Stimulated activated CD4-positive, alpha-beta T cell treated with anti-CD3 and anti-CD28 coated beads, Interleukin-4, amount 100 ng/mL, for 48 hours (primary cell): ENCODE measurements around the gene PHF21A.
"Not testable (repeated sequence)": the region's sequence is repeated elsewhere in the genome, so short reads cannot be mapped to it uniquely, and the experiment has no call there.

ENCODE experiments used
- DNase-seq, 2 donors: peaks; one replicate each; pipeline ENCODE4 v3.0.0-alpha.2; 2020; ENCODE audit warnings: low read depth in 2 of 2

PHF21A gene

DNA sequence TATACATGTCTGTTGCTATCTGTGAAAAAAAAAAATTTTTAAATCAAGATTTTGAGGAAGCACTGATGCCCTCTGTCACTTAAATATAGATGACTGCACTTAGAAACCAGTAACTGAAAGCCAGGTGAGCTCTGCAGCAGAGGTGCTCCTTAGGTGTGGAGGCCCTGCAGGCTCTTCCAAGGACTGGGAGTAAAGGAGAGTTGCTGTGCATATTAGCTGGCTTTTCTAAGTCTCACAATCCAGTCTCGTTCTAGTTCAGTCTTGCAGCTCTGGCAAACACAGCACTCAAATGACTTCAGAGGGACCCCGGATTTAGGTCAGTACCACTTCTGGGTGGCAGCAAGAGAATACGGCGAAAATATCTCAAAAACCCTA, 137.8 kb downstream of the PHF21A start:
- DNase-seq, result no peak

DNA sequence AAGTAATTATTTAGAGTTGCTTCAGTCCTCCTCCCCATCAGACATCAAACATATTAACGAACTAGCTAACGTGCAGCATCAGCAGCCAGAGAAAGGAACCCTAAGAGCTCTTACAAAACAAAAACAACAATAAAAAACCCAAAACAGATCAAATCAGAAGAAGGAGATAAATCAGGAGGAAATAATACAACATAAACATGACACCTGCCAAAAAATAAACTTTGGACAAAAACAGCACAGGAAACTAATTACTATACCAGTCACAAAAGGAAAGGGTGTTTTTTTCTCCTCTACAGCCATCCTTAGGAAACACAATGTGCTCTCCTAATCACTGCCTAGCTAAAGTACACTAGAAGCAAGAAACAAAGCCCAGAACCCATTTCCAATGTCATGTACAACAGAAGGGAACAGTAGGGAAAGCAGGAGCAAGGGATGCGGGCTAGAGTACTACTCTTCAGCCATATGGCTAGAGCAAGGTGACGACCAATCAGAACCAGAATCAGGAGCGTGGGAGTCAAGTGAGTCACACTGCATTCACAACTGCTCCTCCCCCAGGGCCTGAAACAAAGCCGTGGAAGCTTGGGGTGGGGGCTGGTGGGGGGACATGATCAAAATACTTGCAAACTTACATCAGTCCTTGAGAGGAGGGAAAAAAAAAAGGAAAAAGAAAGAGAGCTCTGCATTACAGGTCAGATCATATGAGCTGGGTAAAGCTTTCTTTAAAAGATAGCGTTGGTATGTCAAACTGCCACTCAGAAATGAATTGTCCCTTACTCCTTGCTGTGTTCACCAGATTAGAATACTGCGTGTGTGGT, 138.4 kb downstream of the PHF21A start:
- DNase-seq, result peak; percentile 27 to 33

DNA sequence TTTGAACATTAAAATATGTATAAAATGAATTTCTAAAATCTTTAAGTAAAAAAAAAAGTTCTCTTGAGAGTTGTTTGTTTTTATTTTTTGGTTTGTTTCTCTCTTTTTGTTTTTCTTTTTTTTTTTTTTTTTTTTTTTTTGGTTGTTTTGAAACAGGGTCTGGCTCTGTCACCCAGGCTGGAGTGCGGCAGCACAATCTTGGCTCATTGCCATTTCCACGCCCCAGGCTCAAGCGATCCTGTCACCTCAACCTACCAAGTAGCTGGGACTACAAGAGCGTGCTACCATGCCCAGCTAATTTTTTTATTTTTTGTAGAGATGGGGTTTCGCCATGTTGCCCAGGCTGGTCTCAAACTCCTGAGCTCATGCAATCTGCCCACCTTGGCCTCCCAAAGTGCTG, 139.4 kb downstream of the PHF21A start:
- DNase-seq, result not testable (repeated sequence)

DNA sequence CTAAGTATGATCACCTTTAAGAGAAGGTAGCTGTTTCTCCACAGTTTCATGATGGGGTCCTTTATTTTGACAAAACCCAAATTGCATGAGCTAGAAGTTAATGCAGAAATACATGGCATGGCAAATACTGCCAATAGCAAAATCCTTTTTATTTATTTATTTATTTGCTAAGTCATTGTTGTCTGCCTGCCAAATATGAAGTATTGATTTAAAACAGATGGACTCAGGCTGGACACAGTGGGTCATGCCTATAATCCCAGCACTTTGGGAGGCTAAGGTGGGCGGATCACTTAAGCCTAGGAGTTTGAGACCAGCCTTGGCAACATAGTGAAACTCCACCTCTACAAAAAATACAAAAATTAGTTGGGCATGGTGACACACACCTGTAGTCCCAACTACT, 146.4 kb downstream of the PHF21A start:
- DNase-seq, result no peak

DNA sequence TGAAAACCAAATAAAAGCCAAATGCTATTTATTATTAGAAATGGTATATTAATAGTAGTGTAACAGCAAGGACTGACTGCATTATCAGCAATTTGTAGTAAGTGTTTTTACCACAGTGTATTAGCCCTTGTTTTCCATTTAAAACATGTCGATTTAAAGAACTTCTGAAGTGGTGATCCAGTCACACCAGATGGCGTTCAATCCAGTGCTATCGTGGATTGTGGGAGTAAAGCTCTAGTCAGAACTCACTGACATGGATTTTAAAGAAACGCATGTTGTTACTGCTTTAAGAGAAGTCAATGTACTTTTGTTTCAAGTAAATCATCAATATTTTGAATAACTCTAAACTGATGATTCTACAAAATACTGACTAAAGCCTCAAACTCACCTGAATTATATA, 147.7 kb downstream of the PHF21A start:
- DNase-seq, result no peak

DNA sequence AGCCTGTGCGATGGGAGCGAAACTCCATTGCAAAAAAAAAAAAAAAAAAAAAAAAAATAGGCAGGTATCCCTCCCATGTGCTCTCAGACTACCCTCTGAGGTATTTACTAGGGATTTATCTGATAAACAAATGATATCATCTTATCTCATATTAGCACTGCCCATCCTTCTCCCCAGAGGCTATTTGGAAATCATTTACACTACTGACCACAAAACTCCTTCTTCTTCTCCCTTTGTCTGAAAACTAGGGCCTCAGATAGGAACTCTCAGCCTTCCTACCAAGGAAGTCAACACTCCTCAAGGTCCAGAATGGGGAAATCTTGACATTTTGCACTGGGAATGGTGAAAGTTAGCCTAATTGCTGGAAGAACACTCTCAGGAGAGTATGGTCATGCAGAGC, 152.4 kb downstream of the PHF21A start:
- DNase-seq, result no peak

DNA sequence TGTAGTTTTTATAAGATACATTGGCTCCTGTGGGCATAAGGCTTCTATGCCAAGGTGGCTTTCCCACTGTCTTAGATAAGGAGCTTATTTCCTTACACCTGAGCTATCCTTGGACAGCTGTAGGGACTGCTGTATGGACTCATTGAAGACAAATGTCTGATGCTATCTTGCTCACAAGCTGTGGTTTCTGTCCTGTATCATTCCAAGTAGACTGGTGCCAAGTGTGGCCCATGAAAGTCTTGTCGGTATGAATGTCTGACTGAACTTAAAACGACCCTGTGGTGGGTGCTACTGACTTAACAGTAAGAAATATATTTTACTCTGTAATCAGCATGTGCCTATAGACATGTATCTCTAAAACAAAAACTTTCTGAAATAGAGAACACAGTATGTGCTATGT, 153.7 kb downstream of the PHF21A start:
- no peak for DNase-seq

DNA sequence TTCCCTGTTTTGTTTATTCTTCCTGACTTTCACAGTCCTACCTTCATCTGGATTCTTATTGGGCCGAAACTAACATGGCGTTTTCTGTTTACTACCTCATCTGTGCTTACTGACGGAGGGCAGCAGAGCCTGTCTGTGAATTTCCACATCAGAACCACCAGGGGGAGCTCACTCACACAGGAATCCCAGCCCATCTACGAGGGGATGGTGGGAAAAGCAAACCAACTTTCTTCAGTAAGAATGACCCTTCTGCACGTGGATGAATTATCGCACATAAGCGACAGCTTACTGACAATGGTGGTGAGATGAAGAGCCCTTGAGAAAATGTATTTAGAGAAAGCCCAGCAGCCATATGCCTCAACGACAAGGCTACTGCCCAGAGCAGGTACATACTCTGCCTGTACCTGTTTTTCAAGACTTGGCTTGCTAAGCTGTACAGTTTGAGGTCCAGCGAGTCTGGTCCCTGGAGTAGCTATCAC, 156.3 kb downstream of the PHF21A start:
- peak; percentile 19 to 20 for DNase-seq

DNA sequence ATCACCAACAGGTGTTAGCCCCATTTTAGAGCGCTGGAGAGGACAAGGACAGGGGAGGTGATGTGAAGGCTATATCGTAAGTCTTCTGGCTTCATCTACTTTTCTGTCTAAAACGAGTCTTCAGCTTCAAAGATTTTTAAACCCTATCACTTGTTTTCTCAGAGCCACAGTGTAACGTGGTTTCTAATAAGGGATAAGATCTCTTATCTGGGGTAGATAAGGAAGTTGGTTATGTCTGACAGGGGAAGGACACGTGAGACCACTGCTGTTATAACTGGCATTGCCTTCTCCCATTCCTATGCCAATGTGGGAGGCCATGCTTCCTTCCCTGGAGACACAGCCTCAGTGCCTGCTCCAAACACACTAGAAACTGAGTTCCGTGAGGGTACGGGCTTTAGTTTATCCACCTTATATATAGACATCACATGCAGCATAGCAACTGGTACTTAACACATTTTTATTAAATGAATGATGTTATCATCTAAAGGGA, 159.5 kb downstream of the PHF21A start:
- DNase-seq, result no peak

DNA sequence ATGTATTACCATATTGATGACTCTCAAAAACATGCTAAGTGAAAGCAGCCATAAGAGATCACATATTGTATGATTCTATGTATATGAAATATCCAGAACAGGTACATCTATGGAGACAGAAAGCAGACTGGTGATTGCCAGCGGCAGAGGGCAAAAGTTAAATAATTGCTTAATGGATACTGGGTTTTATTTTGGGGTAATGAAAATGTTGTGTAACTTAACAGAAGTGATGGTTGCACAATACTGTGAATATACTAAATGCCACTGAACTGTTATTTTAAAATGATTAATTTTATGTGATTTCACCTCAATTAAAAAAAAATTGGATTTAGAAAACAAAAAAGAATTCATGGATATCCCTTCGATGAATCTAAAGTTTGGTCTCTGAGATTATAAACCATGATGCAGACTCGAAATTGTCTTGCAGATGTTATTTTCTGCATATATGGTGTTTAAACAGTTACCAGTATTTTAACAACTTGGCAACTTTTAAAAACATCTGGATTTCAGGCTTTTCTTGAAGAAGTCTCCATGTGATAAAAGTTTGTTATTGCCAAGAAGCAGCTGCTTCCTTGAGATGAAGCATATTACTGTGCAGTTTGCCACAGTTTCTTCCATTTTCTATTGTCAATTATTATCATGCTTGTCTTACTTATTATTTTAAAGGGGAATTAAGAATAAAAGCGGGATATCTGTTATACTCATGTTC, 160.7 kb downstream of the PHF21A start:
- no peak for DNase-seq

DNA sequence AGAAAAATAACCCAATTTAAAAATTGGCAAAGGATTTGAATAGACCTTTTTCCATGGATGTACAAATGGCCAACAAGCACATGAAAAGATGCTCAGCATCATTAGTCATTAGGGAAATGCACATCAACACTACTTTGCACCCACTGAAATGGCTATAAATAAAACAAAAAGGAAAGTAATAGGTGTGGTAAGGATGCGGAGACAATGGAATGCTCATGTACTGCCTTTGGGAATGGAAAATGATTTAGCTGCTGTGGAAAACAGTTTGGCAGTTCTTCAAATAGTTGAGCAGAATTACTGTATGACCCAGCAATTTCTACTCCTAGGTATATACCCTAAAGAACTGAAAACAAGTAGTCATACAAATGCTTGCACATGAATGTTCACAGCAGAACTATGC, 161.4 kb downstream of the PHF21A start:
- no peak for DNase-seq

DNA sequence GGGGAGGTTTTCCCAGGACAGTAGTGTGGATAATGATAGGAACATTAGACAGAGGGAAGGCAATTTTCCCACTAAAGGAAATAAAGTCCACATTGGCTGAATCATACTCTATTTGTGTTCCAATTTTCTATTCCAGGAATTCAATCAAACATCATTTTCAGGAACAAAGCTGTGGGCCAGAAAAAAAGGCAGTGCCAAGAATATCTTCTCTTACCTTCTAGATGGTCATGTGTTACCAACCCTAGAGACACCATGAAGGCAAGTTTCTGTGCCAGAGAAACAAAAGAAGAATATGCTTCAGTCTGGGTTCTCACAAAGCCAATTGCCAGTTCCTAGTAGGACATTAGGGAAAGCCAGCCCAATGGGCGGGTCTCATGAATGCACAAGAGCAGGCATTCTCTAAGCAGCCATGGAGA, 171.3 kb downstream of the PHF21A start:
- no peak for DNase-seq

DNA sequence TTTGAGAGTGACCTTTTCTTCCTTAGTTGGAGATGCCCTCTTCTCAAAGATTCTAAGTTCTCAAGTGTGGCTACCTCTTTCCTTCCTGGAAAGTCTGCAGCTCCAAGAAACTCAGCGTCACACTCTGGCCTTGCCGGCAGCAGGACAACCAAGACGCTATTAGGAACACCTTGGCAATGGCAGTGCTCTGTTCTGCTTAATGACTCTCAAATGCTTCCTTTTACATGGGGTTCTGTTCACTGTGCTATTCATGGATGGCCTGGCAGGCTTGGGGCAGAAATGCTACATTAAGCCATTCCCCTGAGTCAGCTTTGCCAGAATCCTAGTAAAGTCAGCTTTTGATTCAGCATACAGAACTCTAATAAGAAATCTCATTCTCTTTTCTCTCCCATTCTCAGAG, 172.9 kb downstream of the PHF21A start:
- no peak for DNase-seq

DNA sequence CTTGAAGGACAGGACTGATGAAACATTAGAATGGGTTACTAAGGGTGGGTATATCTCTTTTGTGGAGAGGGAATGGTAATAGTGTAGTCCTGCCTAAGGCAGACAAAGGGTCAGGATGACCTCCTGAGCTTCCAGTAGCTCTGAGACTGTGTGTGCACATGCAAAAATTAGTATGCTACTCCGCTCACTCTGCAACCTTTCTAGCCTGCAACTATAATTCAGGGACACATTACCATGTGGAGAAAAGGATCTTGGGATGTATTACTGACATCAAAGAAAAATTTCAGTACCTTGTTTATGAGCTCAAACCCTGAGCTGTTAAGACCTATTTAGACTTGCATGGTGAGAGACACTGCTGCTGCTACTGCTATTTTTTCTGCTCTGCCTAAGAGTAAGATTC, 173.4 kb downstream of the PHF21A start:
- no peak for DNase-seq

DNA sequence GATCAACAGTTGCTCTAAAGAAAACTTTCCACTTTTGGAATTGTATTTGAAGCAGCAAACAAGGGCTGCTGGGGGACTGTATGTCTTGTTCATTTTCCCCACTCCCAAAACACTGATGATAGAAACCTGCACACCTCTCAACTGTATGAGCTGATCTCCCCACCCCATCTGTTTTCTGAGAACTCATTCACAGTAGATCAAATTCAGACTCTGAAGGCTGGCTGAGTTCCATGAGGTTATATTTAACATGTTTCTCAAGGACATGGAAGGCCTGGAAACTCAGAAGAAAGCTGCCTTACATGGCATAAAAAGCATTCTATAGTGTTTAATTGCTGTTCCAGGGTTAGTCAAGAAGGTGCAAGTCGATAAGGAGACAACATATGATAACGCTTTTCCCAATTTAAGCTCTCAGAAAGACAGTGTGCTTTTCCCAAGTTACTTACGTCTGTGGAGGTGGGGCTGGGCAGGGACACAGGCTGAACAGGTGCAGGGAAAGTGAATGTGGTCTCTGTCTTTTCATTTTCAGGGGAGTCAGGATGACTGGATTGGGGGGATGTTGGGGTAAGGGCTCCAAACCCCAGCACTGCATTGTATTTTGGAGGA, 175.8 kb downstream of the PHF21A start:
- no peak for DNase-seq

DNA sequence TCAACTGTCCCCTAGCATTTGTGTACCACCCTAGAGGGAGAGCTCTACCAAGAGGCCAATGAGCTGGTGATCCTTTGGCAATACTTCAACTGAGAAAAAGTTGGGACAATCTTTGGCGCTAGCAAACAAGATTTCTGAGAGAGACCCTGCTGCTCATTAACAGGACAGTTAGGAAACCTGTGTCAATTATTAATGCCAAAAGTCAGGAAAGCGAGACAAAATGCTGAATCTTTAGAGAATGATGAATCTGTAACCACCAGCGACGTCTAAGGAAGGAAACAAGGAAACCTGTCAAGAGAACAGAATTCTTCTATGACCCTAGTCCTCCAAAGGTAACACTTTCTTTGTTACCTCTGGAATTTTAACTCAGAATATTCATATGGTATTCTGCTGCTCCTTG, 178.9 kb downstream of the PHF21A start:
- no peak for DNase-seq

DNA sequence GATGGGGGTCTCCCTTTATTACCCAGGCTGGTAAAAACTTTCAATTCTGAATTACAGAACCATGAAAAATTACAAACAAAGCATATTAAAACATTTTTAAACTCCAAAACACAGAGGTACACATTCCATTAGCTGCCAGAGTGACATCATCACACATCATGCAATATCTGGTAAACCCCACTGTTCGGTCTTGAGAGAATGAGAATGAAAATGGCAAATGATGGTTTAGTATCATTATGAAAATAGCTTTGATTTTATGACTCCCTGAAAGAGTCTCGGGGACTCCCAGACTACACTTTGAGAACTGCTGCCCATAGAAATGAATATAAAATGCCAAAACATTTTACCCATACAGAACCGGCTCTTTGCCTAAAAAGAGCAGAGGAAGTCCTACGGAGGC, 180.0 kb downstream of the PHF21A start:
- DNase-seq, result no peak

DNA sequence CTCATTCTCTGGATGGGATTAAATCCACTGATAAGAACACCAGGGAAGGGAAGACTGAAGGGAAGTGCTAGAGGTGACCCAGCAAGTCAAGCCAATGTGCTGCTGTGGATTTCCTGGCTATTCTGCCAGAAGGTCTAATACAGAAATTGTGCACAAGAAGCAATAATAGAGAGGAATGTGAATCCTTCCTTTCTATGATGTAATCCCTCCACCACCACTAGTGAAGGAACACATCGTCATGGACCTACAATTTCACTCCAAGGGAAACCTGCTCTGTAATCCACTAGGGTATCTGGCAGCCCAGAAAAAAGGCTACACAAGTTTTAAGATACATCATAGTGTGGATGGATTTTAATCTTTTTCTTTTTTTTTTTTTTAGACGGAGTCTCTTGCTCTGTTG, 181.4 kb downstream of the PHF21A start:
- no peak for DNase-seq

DNA sequence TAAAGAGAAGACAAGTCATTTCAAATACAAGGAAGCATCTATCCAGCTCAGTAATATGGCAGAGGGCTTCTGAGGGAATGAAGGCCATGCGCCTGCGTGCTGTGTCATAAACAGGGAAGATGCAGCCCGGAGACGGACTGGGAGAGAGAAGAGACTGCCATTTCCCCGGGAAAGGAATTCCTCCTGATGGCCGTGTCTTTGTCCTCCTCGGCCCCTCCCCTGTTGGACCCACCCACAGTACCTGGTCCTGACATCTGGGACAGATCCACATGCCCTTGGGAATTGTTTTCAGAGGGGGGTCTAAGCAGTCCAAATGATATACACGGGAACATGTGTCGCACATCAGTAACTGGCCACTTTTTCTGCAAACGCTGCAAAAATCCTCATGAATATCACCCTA, 183.3 kb downstream of the PHF21A start:
- no peak for DNase-seq

DNA sequence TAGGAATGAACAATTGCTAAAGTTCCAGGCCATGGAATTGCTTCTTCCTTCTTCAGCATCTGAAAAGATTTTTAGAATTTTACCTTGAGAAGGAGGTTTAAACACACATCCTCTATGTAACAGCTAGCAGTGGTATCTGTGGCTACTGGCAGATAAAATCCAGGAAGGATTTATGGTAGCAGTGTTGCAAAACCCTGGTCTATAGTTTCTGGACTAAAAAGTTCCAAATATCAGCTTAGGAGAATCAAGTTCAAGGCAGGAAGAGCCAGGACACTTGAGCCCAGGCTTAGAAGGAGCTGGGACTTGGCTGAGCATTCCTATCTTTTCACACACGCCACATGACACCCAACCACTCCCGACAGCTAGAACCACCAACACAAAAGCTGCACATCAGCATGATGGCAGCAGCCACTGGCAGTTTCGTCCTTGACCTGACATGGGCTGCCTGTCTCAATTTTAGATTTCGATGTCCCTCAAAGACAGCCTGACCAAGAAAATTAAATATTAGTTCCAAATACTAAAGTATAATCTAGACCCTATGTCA, 184.7 kb downstream of the PHF21A start:
- no peak for DNase-seq

DNA sequence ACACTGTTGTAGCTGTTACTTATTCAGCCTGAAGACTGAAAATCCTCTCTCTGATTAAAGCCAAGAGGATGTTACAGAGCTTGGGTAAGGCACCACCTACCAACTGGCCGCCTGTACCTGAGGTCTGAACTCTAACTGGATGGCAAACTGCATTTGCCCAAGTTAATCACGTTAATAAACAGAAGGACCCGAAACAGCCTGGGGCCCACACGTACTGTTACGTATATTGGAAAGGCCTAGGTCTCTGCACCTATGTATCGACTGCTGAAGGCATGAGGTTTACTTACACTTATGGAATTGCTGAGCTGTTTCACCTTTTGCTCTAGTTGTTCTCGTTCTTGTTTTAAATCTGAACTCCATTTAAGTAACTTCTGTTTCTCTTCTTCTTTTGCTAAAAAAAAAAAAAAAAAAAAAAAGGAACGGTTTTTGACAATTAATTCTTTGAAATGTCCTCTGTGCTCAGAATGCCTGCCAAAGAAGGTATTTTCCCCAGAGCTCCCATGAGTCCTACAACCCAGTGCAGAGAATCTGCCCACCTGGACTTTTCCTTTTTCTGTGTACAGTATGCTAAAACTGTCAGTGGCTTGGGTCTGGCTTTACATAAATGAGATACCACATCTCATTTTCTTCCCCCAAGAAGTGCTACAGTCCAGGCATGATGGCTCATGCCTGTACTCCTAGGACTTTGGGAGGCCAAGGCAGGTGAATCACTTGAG, 185.7 kb downstream of the PHF21A start:
- DNase-seq, result no peak
